Epithelial cell of proximal tubule (primary cell): Measurements from ENCODE around the gene PPP1R1B. TPM values are rescaled to one million over a fixed set of nuclear protein-coding genes. Genes with fewer than 3 reads are reported as not detected.

Experiments used
- DNase-seq: peaks from one replicate; pipeline ENCODE4 v3.0.0-alpha.2; 2011; ENCODE audit warnings: low read depth
- H3K4me3 ChIP-seq: 2 replicates; pipeline ENCODE4 v1.5.1; 2011; ENCODE audit warnings: low read depth, mild to moderate bottlenecking, low read length
- CTCF ChIP-seq: conservative IDR thresholded peaks from 2 replicates; pipeline ENCODE4 v1.5.1; 2012; ENCODE audit warnings: low read depth, mild to moderate bottlenecking, low read length
- total RNA-seq: library from RNA; depleted of rRNA; stranded (reverse); fragments of >200 nt; gene quantifications from 2 replicates; pipeline ENCODE4 v1.2.3, GENCODE V29; 2015

Gene PPP1R1B
- total RNA-seq, 1 donor from 2014 or later, result not detected

GRCh38 chr17:39639566-39640458, 13.1 kb downstream of the PPP1R1B start:
- TF ChIP-seq CTCF, result no peak
- no peak for DNase-seq

GRCh38 chr17:39640591-39641031, 13.9 kb downstream of the PPP1R1B start:
- no peak overlapping the region for H3K4me3 ChIP-seq
- no peak for DNase-seq
- no peak for TF ChIP-seq CTCF

More at GRCh38 chr17:39639566-39640458, 13.1 kb downstream of the PPP1R1B start:
- no peak overlapping the region for H3K4me3 ChIP-seq

- H3K4me3 ChIP-seq, result no peak overlapping the region
- no peak for DNase-seq
- no peak for TF ChIP-seq CTCF
These were observed 14.3 kb downstream of the PPP1R1B start for GRCh38 chr17:39641097-39641496.

- H3K4me3 ChIP-seq, result no peak overlapping the region
- no peak for TF ChIP-seq CTCF
- no peak for DNase-seq
These were observed 15.1 kb downstream of the PPP1R1B start for GRCh38 chr17:39641883-39642282.

- H3K4me3 ChIP-seq, result no peak overlapping the region
- no peak for DNase-seq
- TF ChIP-seq CTCF, result no peak
These were observed 15.7 kb downstream of the PPP1R1B start for GRCh38 chr17:39642291-39643074.

GRCh38 chr17:39643271-39643670, 16.5 kb downstream of the PPP1R1B start:
- DNase-seq, result no peak
- TF ChIP-seq CTCF, result no peak

More at GRCh38 chr17:39643271-39643670, 16.5 kb downstream of the PPP1R1B start:
- no peak overlapping the region for H3K4me3 ChIP-seq
